ENCODE measurements around the gene MAN2A2. TPM values are rescaled to one million over a fixed set of nuclear protein-coding genes. Genes with fewer than 3 reads are reported as not detected.
A peak's percentile ranks its signal among the peaks of the same experiment; 100 is the strongest.

The MAN2A2 gene
- total and polyA plus RNA-seq, 9 of the 15 experiments (the other 6 are each of a cell fraction or from before 2014, with no cell fraction given), result 7.3 to 151 (median 43.4) TPM

GRCh38 chr15:90870354-90871138 is 32.6 kb upstream of the MAN2A2 start (continued):
- TF ChIP-seq SMARCA5 (IDR thresholded peaks at IDR 0.05) (peak; percentile 69; the same call in 1 of the 2 replicates), ZSCAN32 (CRISPR knock-in tag; IDR thresholded peaks at IDR 0.05) (no peak), ZNF384 (IDR thresholded peaks at IDR 0.05; ENCODE audit: low read depth, low read length) (0 out of 2 replicates have a peak, but pooled peaks have one; percentile 60), ZNF165 (CRISPR knock-in tag; IDR thresholded peaks at IDR 0.05; ENCODE audit: borderline replicate concordance) (0 out of 2 replicates have a peak, but pooled peaks have one; percentile 9), TCF15 (CRISPR knock-in tag; IDR thresholded peaks at IDR 0.05) (no peak), HDAC2 (IDR thresholded peaks at IDR 0.05) (peak; percentile 30; the same call in 1 of the 2 replicates), ZBTB34 (CRISPR knock-in tag; IDR thresholded peaks at IDR 0.05) (no peak), ZBTB40 (IDR thresholded peaks at IDR 0.05) (peak; percentile 5), ZBTB40 (CRISPR knock-in tag; IDR thresholded peaks at IDR 0.05) (no peak), PTTG1 (tag; IDR thresholded peaks at IDR 0.05; ENCODE audit: low read depth) (0 out of 2 replicates have a peak, but pooled peaks have one; percentile 19), EGR1 (conservative IDR thresholded peaks at IDR 0.05) (no peak), FOXJ2 (tag; IDR thresholded peaks at IDR 0.05) (0 out of 2 replicates have a peak, but pooled peaks have one; percentile 31), MLLT1 (IDR thresholded peaks at IDR 0.05) (peak; percentile 11 to 80; a peak in 1 of 4 replicates), SOX6 (IDR thresholded peaks at IDR 0.05) (no peak), XRCC5 (IDR thresholded peaks at IDR 0.05; ENCODE audit: low read depth, low read length) (0 out of 2 replicates have a peak, but pooled peaks have one; percentile 8), ZNF668 (CRISPR knock-in tag; IDR thresholded peaks at IDR 0.05) (no peak)
